ENCODE data around the gene CERS4.
"Not testable (repeated sequence)": the region's sequence is repeated elsewhere in the genome, so short reads cannot be mapped to it uniquely, and the experiment has no call there.

GRCh38 chr19:8203288-8204120 is 5.7 kb upstream of the CERS4 start:
- TF ChIP-seq CTCF (IDR thresholded peaks at IDR 0.05); POLR2AphosphoS5 (IDR thresholded peaks at IDR 0.05; ENCODE audit: low read depth, low read length): not testable (repeated sequence)
